Trophoblast cell (in vitro differentiated cells and primary cell): ENCODE measurements around the gene SYNE2.

Experiments
- DNase-seq, 2 donors: peaks; one replicate each; pipeline ENCODE4 v3.0.0-alpha.2; 2016
- H2AFZ ChIP-seq: 2 replicates; pipeline ENCODE4 v1.6.1; 2013; ENCODE audit warnings: low read length, moderate library complexity, mild to moderate bottlenecking; ENCODE audit not compliant: insufficient read depth, poor library complexity
- H2AK5ac ChIP-seq: 2 replicates; pipeline ENCODE4 v1.6.1; 2013; ENCODE audit warnings: mild to moderate bottlenecking, low read length
- H2BK120ac ChIP-seq: 2 replicates; pipeline ENCODE4 v1.6.1; 2013; ENCODE audit warnings: low read length, mild to moderate bottlenecking, moderate library complexity; ENCODE audit not compliant: insufficient read depth, poor library complexity
- H2BK12ac ChIP-seq: 2 replicates; pipeline ENCODE4 v1.6.1; 2013; ENCODE audit warnings: mild to moderate bottlenecking, low read length, moderate library complexity
- H2BK5ac ChIP-seq: 2 replicates; pipeline ENCODE4 v1.6.1; 2013; ENCODE audit warnings: low read length, low read depth, moderate library complexity, mild to moderate bottlenecking; ENCODE audit not compliant: poor library complexity
- H3K14ac ChIP-seq: 2 replicates; pipeline ENCODE4 v1.6.1; 2013; ENCODE audit warnings: mild to moderate bottlenecking, low read length
- H3K18ac ChIP-seq: 2 replicates; pipeline ENCODE4 v1.6.1; 2013; ENCODE audit warnings: mild to moderate bottlenecking, low read length
- H3K23ac ChIP-seq: 2 replicates; pipeline ENCODE4 v1.6.1; 2013; ENCODE audit warnings: low read length
- H3K27ac ChIP-seq: 2 replicates; pipeline ENCODE4 v1.5.1; 2013; ENCODE audit warnings: low read depth, mild to moderate bottlenecking, inconsistent platforms, low read length, moderate library complexity
- H3K27me3 ChIP-seq: 2 replicates; pipeline ENCODE4 v1.6.1; 2013; ENCODE audit warnings: inconsistent platforms, mild to moderate bottlenecking, low read length, moderate library complexity; ENCODE audit not compliant: insufficient read depth
- H3K36me3 ChIP-seq, 2 experiments: 1 replicate in 1 of 2; 2 replicates in 1 of 2; pipeline ENCODE4 v1.6.1; 2013; ENCODE audit warnings: low read length in 2 of 2, mild to moderate bottlenecking in 2 of 2, moderate library complexity in 1 of 2; ENCODE audit not compliant: insufficient read depth in 2 of 2, control insufficient read depth in 1 of 2
- H3K4ac ChIP-seq: 2 replicates; pipeline ENCODE4 v1.6.1; 2013; ENCODE audit warnings: low read depth, mild to moderate bottlenecking, low read length, moderate library complexity
- H3K4me1 ChIP-seq, 2 experiments: 1 replicate in 1 of 2; 2 replicates in 1 of 2; pipeline ENCODE4 v1.6.1; 2013; ENCODE audit warnings: low read length in 2 of 2, mild to moderate bottlenecking in 2 of 2, moderate library complexity in 1 of 2; ENCODE audit not compliant: insufficient read depth in 2 of 2, control insufficient read depth in 1 of 2
- H3K4me2 ChIP-seq: 2 replicates; pipeline ENCODE4 v1.6.1; 2013; ENCODE audit warnings: inconsistent platforms, mild to moderate bottlenecking, low read length, moderate library complexity
- H3K4me3 ChIP-seq: 2 replicates; pipeline ENCODE4 v1.5.1; 2013; ENCODE audit warnings: mild to moderate bottlenecking, low read depth, low read length, inconsistent platforms
- H3K79me1 ChIP-seq: one replicate; pipeline ENCODE4 v1.6.1; 2013; ENCODE audit warnings: low read length
- H3K79me2 ChIP-seq: 2 replicates; pipeline ENCODE4 v1.6.1; 2013; ENCODE audit warnings: low read length, mild to moderate bottlenecking; ENCODE audit not compliant: control insufficient read depth, insufficient read depth, poor library complexity
- H3K9ac ChIP-seq: 2 replicates; pipeline ENCODE4 v1.6.1; 2013; ENCODE audit warnings: mild to moderate bottlenecking, low read length
- H3K9me3 ChIP-seq: 2 replicates; pipeline ENCODE4 v1.6.1; 2013; ENCODE audit warnings: low read depth, mild to moderate bottlenecking, control low read depth, inconsistent platforms, low read length; ENCODE audit not compliant: insufficient read depth
- H4K12ac ChIP-seq: 2 replicates; pipeline ENCODE4 v1.6.1; 2013; ENCODE audit warnings: low read depth, mild to moderate bottlenecking, low read length, moderate library complexity
- H4K8ac ChIP-seq: 2 replicates; pipeline ENCODE4 v1.6.1; 2013; ENCODE audit warnings: low read depth, mild to moderate bottlenecking, low read length, moderate library complexity
- H4K91ac ChIP-seq: one replicate; pipeline ENCODE4 v1.6.1; 2013; ENCODE audit warnings: low read depth, mild to moderate bottlenecking, low read length, moderate library complexity
- WGBS: extraction: QIAGEN DNeasy Blood & Tissue Kit; methylation state at CpG from one replicate; pipeline ENCODE4 v1.1.7; 2013; ENCODE audit warnings: missing lambda C conversion rate; ENCODE audit not compliant: insufficient read length, insufficient coverage; ENCODE audit errors: extremely low coverage; 5-methylcytosine and 5-hydroxymethylcytosine counted together

The SYNE2 gene

GRCh38 chr14:63949696-63950095 lies 96.9 kb downstream of the SYNE2 start:
- no peak overlapping the region for H3K18ac ChIP-seq
- H3K4me3 ChIP-seq, result no peak overlapping the region
- H2BK120ac ChIP-seq, result no peak overlapping the region
- H3K4me1 ChIP-seq, result no peaks in the 10 kb centered on the region
- H4K91ac ChIP-seq, result no peak overlapping the region
- no peaks in the 10 kb centered on the region for H3K79me2 ChIP-seq
- H3K9me3 ChIP-seq, result no peaks in the 10 kb centered on the region
- peaks cover 8 to 9% of the 10 kb centered on the region in 2 experiments for H3K36me3 ChIP-seq
- H3K14ac ChIP-seq, result no peak overlapping the region
- H4K12ac ChIP-seq, result no peak overlapping the region
- H2BK12ac ChIP-seq, result no peak overlapping the region
- no peak for DNase-seq
- no peak overlapping the region for H2AK5ac ChIP-seq
- H3K23ac ChIP-seq, result no peak overlapping the region
- no CpG with 5 or more reads among the region's 3 CpGs for WGBS
- H3K9ac ChIP-seq, result no peak overlapping the region
- no peak overlapping the region for H3K4me2 ChIP-seq
- no peak overlapping the region for H3K27ac ChIP-seq
- H2BK5ac ChIP-seq, result no peak overlapping the region
- no peak overlapping the region for H2AFZ ChIP-seq
- no peaks in the 10 kb centered on the region for H3K79me1 ChIP-seq
- no peak overlapping the region for H3K4ac ChIP-seq
- H3K27me3 ChIP-seq, result no peaks in the 10 kb centered on the region
- no peak overlapping the region for H4K8ac ChIP-seq

- no peak overlapping the region for H4K91ac ChIP-seq
- H2BK12ac ChIP-seq, result no peak overlapping the region
- no peak overlapping the region for H2AFZ ChIP-seq
- H3K4me2 ChIP-seq, result no peak overlapping the region
- no peaks in the 10 kb centered on the region for H3K79me1 ChIP-seq
- H3K23ac ChIP-seq, result no peak overlapping the region
- H3K4ac ChIP-seq, result no peak overlapping the region
- no peak overlapping the region for H3K4me3 ChIP-seq
- DNase-seq, result no peak
- no peak overlapping the region for H3K14ac ChIP-seq
- no peak overlapping the region for H3K9ac ChIP-seq
- H2BK5ac ChIP-seq, result no peak overlapping the region
- H2AK5ac ChIP-seq, result no peak overlapping the region
- H3K36me3 ChIP-seq, result peaks cover 8 to 9% of the 10 kb centered on the region in 2 experiments
- no peak overlapping the region for H4K8ac ChIP-seq
- no peaks in the 10 kb centered on the region for H3K27me3 ChIP-seq
- no peak overlapping the region for H3K27ac ChIP-seq
- H3K18ac ChIP-seq, result no peak overlapping the region
- no peaks in the 10 kb centered on the region for H3K4me1 ChIP-seq
- no peak overlapping the region for H2BK120ac ChIP-seq
- no CpG with 5 or more reads among the region's 4 CpGs for WGBS
- no peaks in the 10 kb centered on the region for H3K79me2 ChIP-seq
- H4K12ac ChIP-seq, result no peak overlapping the region
- no peaks in the 10 kb centered on the region for H3K9me3 ChIP-seq
Measured at GRCh38 chr14:63951021-63951420, 98.2 kb downstream of the SYNE2 start.

GRCh38 chr14:63951429-63951828 lies 98.6 kb downstream of the SYNE2 start:
- WGBS, result no CpG with 5 or more reads among the region's 4 CpGs
- Histone ChIP-seq H3K27me3 (no peaks in the 10 kb centered on the region), H2BK12ac (no peak overlapping the region), H4K91ac (no peak overlapping the region), H3K79me1 (no peaks in the 10 kb centered on the region), H4K12ac (no peak overlapping the region), H3K9me3 (no peaks in the 10 kb centered on the region), H3K23ac (no peak overlapping the region), H3K36me3 (peaks cover 8 to 9% of the 10 kb centered on the region in 2 experiments), H3K4me2 (no peak overlapping the region), H4K8ac (no peak overlapping the region), H3K9ac (no peak overlapping the region), H2BK5ac (no peak overlapping the region), H3K27ac (no peak overlapping the region), H3K4me1 (no peaks in the 10 kb centered on the region), H2BK120ac (no peak overlapping the region), H2AK5ac (no peak overlapping the region), H3K18ac (no peak overlapping the region), H3K14ac (no peak overlapping the region), H3K4me3 (no peak overlapping the region), H3K79me2 (no peaks in the 10 kb centered on the region), H3K4ac (no peak overlapping the region), H2AFZ (no peak overlapping the region)
- no peak for DNase-seq

GRCh38 chr14:63952053-63952932 lies 99.5 kb downstream of the SYNE2 start:
- H3K79me1 ChIP-seq, result no peaks in the 10 kb centered on the region
- H3K9me3 ChIP-seq, result no peaks in the 10 kb centered on the region
- no peak overlapping the region for H2AK5ac ChIP-seq
- no peak overlapping the region for H2BK5ac ChIP-seq
- no peak overlapping the region for H2AFZ ChIP-seq
- WGBS, result no CpG with 5 or more reads among the region's 6 CpGs
- no peak overlapping the region for H3K4me2 ChIP-seq
- H3K27ac ChIP-seq, result no peak overlapping the region
- H3K23ac ChIP-seq, result no peak overlapping the region
- H4K8ac ChIP-seq, result no peak overlapping the region
- H3K4me1 ChIP-seq, result no peaks in the 10 kb centered on the region
- no peak overlapping the region for H4K12ac ChIP-seq
- no peaks in the 10 kb centered on the region for H3K79me2 ChIP-seq
- no peak overlapping the region for H2BK12ac ChIP-seq
- H3K27me3 ChIP-seq, result no peaks in the 10 kb centered on the region
- DNase-seq, result no peak
- no peak overlapping the region for H3K9ac ChIP-seq
- H3K18ac ChIP-seq, result no peak overlapping the region
- peaks cover 8 to 9% of the 10 kb centered on the region in 2 experiments for H3K36me3 ChIP-seq
- H3K14ac ChIP-seq, result no peak overlapping the region
- H3K4ac ChIP-seq, result no peak overlapping the region
- H3K4me3 ChIP-seq, result no peak overlapping the region
- no peak overlapping the region for H2BK120ac ChIP-seq
- H4K91ac ChIP-seq, result no peak overlapping the region
